AG04450 (cell line): ENCODE results near the gene MAD2L2. TPM values are rescaled to one million over a fixed set of nuclear protein-coding genes. Genes with fewer than 3 reads are reported as not detected.

Experiments used
- CTCF ChIA-PET: fragments of 300-600, 350-600 bp; formaldehyde crosslinking; extraction: SDS; loops from one replicate; lab custom pipeline; 2022; ENCODE audit warnings: antibody characterized with exemption, inconsistent platforms; lab: Charles Lee
- POLR2A ChIA-PET: fragments of 350-600 bp; formaldehyde crosslinking; extraction: SDS; loops from one replicate; lab custom pipeline; 2021; ENCODE audit warnings: antibody characterized with exemption, inconsistent platforms; lab: Yijun Ruan, JAX
- DNase-seq: peaks from one replicate; pipeline ENCODE4 v3.0.0-alpha.2; 2011; ENCODE audit warnings: low read depth, low spot score
- H3K27ac ChIP-seq: one replicate; pipeline ENCODE4 v1.5.1; 2012; ENCODE audit warnings: low read depth, low read length, control low read depth
- H3K27me3 ChIP-seq: one replicate; pipeline ENCODE4 v1.6.0; 2012; ENCODE audit warnings: low read length; ENCODE audit not compliant: control insufficient read depth, insufficient read depth
- H3K4me3 ChIP-seq: 2 replicates; pipeline ENCODE4 v1.5.1; 2011; ENCODE audit warnings: mild to moderate bottlenecking, low read depth, low read length, control low read depth
- H3K9me3 ChIP-seq: 2 replicates; pipeline ENCODE4 v1.5.1; 2012; ENCODE audit warnings: low read length; ENCODE audit not compliant: control insufficient read depth, insufficient read depth
- polyA plus RNA-seq: library from polyadenylated mRNA; depleted of rRNA; stranded (reverse); fragments of >200 nt; gene quantifications from 2 replicates; pipeline ENCODE4 v1.2.3, GENCODE V29; 2011
- TF ChIP-seq, protein P1 (sequence below): IDR thresholded peaks from 2 replicates; pipeline ENCODE4 v1.5.1; 2011; ENCODE audit warnings: low read depth, low read length, control low read depth, inconsistent platforms

Gene MAD2L2
- polyA plus RNA-seq, 1 experiment: 34.9 TPM

DNA sequence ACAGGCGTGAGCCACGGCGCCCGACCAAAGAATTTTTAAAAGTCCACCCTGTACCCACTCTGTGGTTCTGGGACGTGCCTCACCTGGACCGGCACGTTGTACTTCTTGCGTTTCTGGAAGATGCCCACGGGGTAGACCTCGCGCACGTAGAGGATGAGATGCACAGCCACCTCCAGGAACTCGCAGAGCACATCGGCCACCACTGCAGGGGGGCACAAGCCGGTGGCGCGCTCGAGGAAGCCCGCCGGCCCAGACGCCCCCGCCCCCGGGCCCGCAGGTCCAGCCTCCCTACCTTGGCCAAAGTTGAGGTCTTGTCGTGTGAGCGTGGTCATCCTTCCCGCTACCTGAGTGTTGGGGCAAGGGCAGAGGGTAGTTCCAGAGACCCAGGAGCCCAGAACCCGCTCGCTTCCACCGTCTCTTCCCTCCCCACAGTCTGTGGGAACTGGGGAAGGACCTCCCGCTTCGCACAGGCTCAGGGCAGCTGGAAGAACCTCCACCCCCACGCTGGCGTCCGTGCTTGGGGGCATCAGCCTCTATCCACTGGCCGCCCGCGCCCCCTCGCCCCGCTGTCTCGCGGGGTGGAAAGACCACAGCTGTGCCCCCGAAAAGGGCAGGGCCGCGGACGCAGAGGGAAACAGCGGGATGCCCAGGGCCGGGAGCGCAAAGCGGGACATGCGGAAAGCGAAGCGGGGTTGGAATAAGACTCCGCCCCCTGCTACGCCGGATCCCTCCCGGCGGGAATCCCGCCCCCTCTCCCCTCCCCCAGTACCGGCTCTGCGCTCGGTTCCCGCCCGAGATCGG lies 478 bp downstream of the MAD2L2 start:
- POLR2A ChIA-PET: interaction anchor here (0.6 to 1.4 kb wide), 3 partner anchors 16 to 56 kb away, joined by 4 to 6 read pairs (median 5); partner anchors contain the start of gene FBXO6
- H3K27me3 ChIP-seq: no peaks in the 10 kb centered on the region
- TF ChIP-seq, protein P1, sequence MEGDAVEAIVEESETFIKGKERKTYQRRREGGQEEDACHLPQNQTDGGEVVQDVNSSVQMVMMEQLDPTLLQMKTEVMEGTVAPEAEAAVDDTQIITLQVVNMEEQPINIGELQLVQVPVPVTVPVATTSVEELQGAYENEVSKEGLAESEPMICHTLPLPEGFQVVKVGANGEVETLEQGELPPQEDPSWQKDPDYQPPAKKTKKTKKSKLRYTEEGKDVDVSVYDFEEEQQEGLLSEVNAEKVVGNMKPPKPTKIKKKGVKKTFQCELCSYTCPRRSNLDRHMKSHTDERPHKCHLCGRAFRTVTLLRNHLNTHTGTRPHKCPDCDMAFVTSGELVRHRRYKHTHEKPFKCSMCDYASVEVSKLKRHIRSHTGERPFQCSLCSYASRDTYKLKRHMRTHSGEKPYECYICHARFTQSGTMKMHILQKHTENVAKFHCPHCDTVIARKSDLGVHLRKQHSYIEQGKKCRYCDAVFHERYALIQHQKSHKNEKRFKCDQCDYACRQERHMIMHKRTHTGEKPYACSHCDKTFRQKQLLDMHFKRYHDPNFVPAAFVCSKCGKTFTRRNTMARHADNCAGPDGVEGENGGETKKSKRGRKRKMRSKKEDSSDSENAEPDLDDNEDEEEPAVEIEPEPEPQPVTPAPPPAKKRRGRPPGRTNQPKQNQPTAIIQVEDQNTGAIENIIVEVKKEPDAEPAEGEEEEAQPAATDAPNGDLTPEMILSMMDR: no peak
- no peaks in the 10 kb centered on the region; the same call in 1 of the 2 replicates for H3K9me3 ChIP-seq
- H3K4me3 ChIP-seq: peak overlapping the region; percentile 84
- CTCF ChIA-PET: interaction anchor here (0.6 to 2.4 kb wide), 2 partner anchors 16 to 42 kb away, joined by 4 to 17 read pairs; partner anchors contain the start of gene FBXO6
- DNase-seq: no peak
- peak overlapping the region; percentile 52 for H3K27ac ChIP-seq

DNA sequence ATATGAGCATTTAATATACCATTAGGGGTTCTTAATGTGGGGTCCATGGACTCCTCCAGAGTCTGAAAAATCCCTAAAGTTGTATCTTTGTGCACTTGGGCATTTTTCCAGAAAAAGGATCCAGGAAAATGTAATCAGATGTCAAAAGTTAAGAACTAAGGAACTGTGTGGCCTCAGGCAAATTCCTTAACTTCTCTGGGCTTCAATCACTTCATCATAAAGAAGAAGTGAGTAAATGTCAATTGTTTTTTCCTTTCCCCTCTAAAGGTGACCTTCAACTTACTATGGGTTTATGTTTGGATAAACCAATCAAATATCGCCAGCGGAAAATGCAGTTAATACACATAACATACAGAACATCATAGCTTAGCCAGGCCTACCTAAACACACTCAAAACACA lies 2.5 kb downstream of the MAD2L2 start:
- TF ChIP-seq, protein P1: no peak
- no peaks in the 10 kb centered on the region for H3K27me3 ChIP-seq
- no peak overlapping the region for H3K4me3 ChIP-seq
- CTCF ChIA-PET: no interaction called here
- no peak overlapping the region for H3K27ac ChIP-seq
- no peak for DNase-seq
- no peaks in the 10 kb centered on the region; the same call in 1 of the 2 replicates for H3K9me3 ChIP-seq
- POLR2A ChIA-PET: no interaction called here

DNA sequence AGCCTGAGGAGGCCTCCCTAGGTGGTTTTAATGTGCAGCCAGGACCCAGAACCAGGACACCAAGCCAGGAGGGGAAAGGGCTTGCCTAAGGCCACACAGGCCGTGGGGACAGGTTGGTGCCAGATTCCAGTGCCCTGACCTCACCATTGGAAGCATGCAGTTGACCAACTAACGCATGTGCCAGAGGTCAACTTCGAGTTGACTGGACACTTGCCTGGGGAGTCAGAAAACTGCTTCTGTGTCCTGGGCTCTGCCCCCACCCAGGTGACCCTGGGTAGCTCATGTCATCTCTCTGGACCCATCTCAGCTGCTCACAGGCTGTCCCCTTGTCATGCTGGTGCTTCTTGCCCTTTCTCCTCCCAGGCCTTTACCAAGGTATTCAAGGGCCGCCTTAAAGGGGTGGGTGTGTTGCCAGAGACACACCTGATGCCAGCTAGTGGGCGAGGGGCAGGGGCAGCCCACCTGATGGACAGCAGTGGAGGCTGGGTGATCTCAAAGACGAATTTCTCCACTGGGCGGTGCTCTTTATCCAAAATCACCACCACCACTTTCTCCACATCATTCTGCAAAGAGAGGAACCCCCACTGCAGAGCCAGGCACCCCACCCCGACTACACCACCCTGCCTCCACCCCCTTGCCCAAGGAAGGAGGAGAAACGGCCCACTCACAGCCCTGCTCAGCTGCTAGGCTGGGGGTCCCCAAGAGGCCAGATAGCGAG lies 4.4 kb downstream of the MAD2L2 start:
- POLR2A ChIA-PET: no interaction called here
- TF ChIP-seq, protein P1: no peak

DNA sequence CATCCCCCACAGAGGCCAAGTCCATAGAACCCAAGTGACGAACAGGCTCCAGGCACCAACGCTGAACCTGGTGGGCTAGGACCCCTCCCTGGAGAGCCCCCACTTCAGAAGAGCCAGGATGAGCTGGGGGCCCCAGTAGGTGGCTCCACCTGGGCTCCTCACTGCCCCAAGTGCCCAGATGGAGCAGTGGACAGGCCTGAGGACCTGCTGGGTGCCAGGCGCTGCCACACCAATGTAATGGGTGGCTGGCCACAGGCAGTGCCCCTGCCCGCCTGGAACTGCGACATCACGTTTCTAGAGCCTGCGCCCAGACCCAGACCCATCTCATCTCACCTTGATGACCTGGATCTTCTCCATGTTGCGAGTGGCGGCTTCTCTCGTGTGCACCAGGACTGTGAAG lies 5.6 kb downstream of the MAD2L2 start:
- H3K27me3 ChIP-seq: no peaks in the 10 kb centered on the region
- ChIA-PET CTCF (interaction anchor here (4.2 kb wide), 1 partner anchor 11 kb away, joined by 28 read pairs; the partner anchor contains the start of gene FBXO6), POLR2A (no interaction called here)
- no peak for DNase-seq
- H3K27ac ChIP-seq: no peak overlapping the region
- H3K4me3 ChIP-seq: no peak overlapping the region
- TF ChIP-seq, protein P1: no peak
- no peaks in the 10 kb centered on the region for H3K9me3 ChIP-seq

More for the DNA sequence above, 4.4 kb downstream of the MAD2L2 start:
- Histone ChIP-seq H3K27ac (no peak overlapping the region), H3K9me3 (no peaks in the 10 kb centered on the region; the same call in 1 of the 2 replicates), H3K27me3 (no peaks in the 10 kb centered on the region), H3K4me3 (no peak overlapping the region)
- DNase-seq: no peak
- CTCF ChIA-PET: interaction anchor here (4.2 kb wide), 1 partner anchor 12 kb away, joined by 28 read pairs; the partner anchor contains the start of gene FBXO6
